DND-41 (cell line): ENCODE measurements around the gene ADCY2.

Experiments used
- ATAC-seq: fragments of 200-7000 bp; cut with Tn5 transposase; 3 replicates; pipeline ENCODE4 v1.9.1; 2021; ENCODE audit warnings: low read depth; ENCODE audit not compliant: insufficient read depth
- DNase-seq: peaks from one replicate; pipeline ENCODE4 v3.0.0-alpha.2; 2020
- H2AFZ ChIP-seq: 2 replicates; pipeline ENCODE4 v1.6.0; 2012; ENCODE audit warnings: low read depth, low read length
- H3K27ac ChIP-seq: 2 replicates; pipeline ENCODE4 v1.5.1; 2012; ENCODE audit warnings: low read length, inconsistent platforms
- H3K27me3 ChIP-seq: fragments of 200-600 bp; sonication (generic); 2 replicates; pipeline ENCODE4 v1.6.0; 2012; ENCODE audit warnings: low read length, mild to moderate bottlenecking, inconsistent platforms; ENCODE audit not compliant: insufficient read depth, poor library complexity
- H3K36me3 ChIP-seq: 2 replicates; pipeline ENCODE4 v1.5.1; 2012; ENCODE audit warnings: low read length, inconsistent platforms; ENCODE audit not compliant: insufficient read depth
- H3K4me1 ChIP-seq: 2 replicates; pipeline ENCODE4 v1.5.1; 2012; ENCODE audit warnings: mild to moderate bottlenecking, low read length; ENCODE audit not compliant: insufficient read depth
- H3K4me2 ChIP-seq: 2 replicates; pipeline ENCODE4 v1.6.0; 2012; ENCODE audit warnings: mild to moderate bottlenecking, moderate library complexity, low read length, inconsistent platforms; ENCODE audit not compliant: insufficient read depth
- H3K4me3 ChIP-seq, 2 experiments: fragments of 200-600 bp in 1 of 2; shearing (Covaris generic) in 1 of 2; 2 replicates each; pipeline ENCODE4 v1.5.1; 2012 to 2016; ENCODE audit warnings: inconsistent platforms in 2 of 2, low read length in 2 of 2, mild to moderate bottlenecking in 2 of 2, low read depth in 1 of 2, moderate library complexity in 1 of 2
- H3K79me2 ChIP-seq: 2 replicates; pipeline ENCODE4 v1.6.0; 2012; ENCODE audit warnings: low read length, inconsistent platforms; ENCODE audit not compliant: insufficient read depth
- H3K9ac ChIP-seq: 2 replicates; pipeline ENCODE4 v1.6.0; 2012; ENCODE audit warnings: low read depth, mild to moderate bottlenecking, inconsistent platforms, low read length, moderate library complexity
- H3K9me3 ChIP-seq: 2 replicates; pipeline ENCODE4 v1.5.1; 2012; ENCODE audit warnings: low read length, moderate library complexity, mild to moderate bottlenecking, inconsistent platforms; ENCODE audit not compliant: insufficient read depth, severe bottlenecking
- H4K20me1 ChIP-seq: 2 replicates; pipeline ENCODE4 v1.6.0; 2012; ENCODE audit warnings: low read length; ENCODE audit not compliant: insufficient read depth
- EZH2 ChIP-seq: IDR thresholded peaks from 3 replicates; pipeline ENCODE4 v1.6.1; 2012; ENCODE audit warnings: borderline replicate concordance, low read depth, mild to moderate bottlenecking, moderate library complexity, low read length, inconsistent platforms; ENCODE audit not compliant: severe bottlenecking
- TF ChIP-seq, protein P1 (sequence below): IDR thresholded peaks from 2 replicates; pipeline ENCODE4 v1.5.1; 2012; ENCODE audit warnings: borderline replicate concordance, low read length, moderate library complexity, mild to moderate bottlenecking; ENCODE audit not compliant: poor library complexity, severe bottlenecking; ENCODE audit errors: extremely low read depth

Gene ADCY2

DNA sequence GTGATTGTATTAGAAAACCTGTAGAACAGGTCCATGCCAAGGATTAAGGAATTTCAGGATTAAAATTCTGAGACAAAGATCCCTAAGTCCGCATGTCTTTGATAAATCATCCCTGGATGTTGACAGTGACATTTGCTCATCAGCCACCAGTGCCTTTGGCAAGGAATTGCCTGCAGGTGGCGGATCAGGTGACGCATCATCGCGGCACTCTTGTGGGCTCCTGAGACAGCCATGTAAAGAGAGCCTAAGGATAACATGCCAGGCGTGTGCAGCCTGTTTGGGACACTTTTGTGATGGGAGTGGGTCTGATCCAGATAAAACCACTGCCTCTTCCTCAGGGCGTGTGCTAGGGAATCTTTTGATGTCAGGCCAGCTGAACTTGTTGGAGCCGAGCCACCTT is 40.6 kb downstream of the ADCY2 start:
- Histone ChIP-seq H3K36me3 (no peaks in the 10 kb centered on the region), H3K4me2 (no peak overlapping the region), H3K27me3 (no peaks in the 10 kb centered on the region), H3K9ac (no peak overlapping the region), H3K4me1 (no peaks in the 10 kb centered on the region), H3K9me3 (no peaks in the 10 kb centered on the region), H4K20me1 (no peaks in the 10 kb centered on the region), H3K4me3 (no peak overlapping the region), H3K27ac (no peak overlapping the region), H3K79me2 (no peaks in the 10 kb centered on the region), H2AFZ (no peak overlapping the region)
- TF ChIP-seq, protein P1, sequence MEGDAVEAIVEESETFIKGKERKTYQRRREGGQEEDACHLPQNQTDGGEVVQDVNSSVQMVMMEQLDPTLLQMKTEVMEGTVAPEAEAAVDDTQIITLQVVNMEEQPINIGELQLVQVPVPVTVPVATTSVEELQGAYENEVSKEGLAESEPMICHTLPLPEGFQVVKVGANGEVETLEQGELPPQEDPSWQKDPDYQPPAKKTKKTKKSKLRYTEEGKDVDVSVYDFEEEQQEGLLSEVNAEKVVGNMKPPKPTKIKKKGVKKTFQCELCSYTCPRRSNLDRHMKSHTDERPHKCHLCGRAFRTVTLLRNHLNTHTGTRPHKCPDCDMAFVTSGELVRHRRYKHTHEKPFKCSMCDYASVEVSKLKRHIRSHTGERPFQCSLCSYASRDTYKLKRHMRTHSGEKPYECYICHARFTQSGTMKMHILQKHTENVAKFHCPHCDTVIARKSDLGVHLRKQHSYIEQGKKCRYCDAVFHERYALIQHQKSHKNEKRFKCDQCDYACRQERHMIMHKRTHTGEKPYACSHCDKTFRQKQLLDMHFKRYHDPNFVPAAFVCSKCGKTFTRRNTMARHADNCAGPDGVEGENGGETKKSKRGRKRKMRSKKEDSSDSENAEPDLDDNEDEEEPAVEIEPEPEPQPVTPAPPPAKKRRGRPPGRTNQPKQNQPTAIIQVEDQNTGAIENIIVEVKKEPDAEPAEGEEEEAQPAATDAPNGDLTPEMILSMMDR = no peak
- no peak for TF ChIP-seq EZH2
- ATAC-seq = no peak
- DNase-seq = no peak

DNA sequence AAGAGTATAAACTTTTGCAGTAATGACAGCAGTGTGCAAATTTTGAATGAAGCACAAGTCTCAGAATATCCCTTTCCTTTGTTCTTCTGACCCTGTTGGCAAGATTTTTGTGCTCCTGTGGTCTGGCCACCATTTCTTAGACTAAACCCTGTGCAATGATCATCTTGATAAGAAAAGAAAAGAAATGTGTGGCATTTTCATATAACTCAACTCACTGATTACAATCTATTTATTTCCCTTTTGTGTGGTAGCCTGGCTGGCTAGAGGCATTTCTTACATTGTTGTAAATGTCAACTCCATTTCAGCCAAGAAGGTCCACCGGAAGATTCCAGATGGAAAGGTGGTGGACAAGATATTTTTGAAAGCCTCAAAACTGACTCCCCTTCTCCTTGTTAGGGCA is 41.9 kb downstream of the ADCY2 start:
- no peaks in the 10 kb centered on the region for H4K20me1 ChIP-seq
- H3K4me3 ChIP-seq = no peak overlapping the region
- TF ChIP-seq, protein P1 = no peak
- no peak for TF ChIP-seq EZH2
- no peaks in the 10 kb centered on the region for H3K4me1 ChIP-seq
- no peaks in the 10 kb centered on the region for H3K79me2 ChIP-seq
- no peaks in the 10 kb centered on the region for H3K27me3 ChIP-seq
- H3K36me3 ChIP-seq = no peaks in the 10 kb centered on the region
- H3K27ac ChIP-seq = no peak overlapping the region
- no peak overlapping the region for H2AFZ ChIP-seq
- ATAC-seq = no peak
- H3K9me3 ChIP-seq = no peaks in the 10 kb centered on the region
- no peak overlapping the region for H3K4me2 ChIP-seq
- H3K9ac ChIP-seq = no peak overlapping the region
- no peak for DNase-seq

DNA sequence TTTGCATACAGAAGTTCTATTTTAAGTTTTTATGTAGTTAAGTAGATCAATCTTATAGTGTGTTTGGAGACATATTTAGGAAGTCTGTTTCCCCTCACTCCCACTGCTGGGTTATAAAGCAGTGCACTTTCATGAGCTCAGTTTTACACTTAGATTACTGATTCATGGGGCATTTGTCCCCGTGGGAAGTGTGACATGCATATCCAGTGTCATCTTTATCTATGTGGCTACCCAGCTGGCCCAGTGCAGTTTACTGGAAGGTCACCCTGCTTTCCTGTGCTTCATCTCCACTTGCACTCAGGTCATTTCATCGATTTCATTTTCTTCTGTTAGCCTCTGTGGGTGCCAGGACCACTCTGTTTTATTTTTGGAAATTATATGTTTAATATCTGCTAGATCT is 49.1 kb downstream of the ADCY2 start:
- Histone ChIP-seq H3K9ac (no peak overlapping the region), H3K4me2 (no peak overlapping the region), H3K79me2 (no peaks in the 10 kb centered on the region), H3K4me3 (no peak overlapping the region), H3K4me1 (no peaks in the 10 kb centered on the region), H2AFZ (no peak overlapping the region), H3K36me3 (no peaks in the 10 kb centered on the region), H3K27me3 (no peaks in the 10 kb centered on the region), H3K9me3 (no peaks in the 10 kb centered on the region), H3K27ac (no peak overlapping the region), H4K20me1 (no peaks in the 10 kb centered on the region)
- TF ChIP-seq, protein P1 = no peak
- no peak for TF ChIP-seq EZH2
- ATAC-seq (no peak), DNase-seq (no peak)

DNA sequence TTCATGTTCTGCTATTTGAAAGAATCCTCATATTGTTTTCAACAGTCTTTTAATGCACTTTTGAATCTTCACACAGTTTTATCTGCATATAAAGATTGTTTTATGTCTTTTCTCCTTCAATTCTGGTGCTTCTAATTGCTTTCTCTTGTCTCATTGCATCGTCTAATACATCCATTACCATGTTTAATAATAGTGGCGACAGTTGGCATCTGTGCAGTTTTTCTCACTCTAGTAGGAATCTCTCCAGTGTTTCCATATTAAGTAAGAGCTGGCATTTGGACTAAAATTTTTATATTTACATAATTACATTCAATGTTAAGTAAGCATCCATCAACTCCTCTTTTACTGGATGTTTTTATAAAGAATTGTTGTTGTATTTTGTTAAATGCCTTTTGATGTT is 49.9 kb downstream of the ADCY2 start:
- H3K36me3 ChIP-seq = no peaks in the 10 kb centered on the region
- H3K4me3 ChIP-seq = no peak overlapping the region
- no peaks in the 10 kb centered on the region for H3K9me3 ChIP-seq
- H3K27ac ChIP-seq = no peak overlapping the region
- H3K4me1 ChIP-seq = no peaks in the 10 kb centered on the region
- ATAC-seq (no peak), DNase-seq (no peak)
- no peaks in the 10 kb centered on the region for H3K27me3 ChIP-seq
- H3K79me2 ChIP-seq = no peaks in the 10 kb centered on the region
- H3K9ac ChIP-seq = no peak overlapping the region
- no peak overlapping the region for H3K4me2 ChIP-seq
- TF ChIP-seq, protein P1 = no peak
- no peak for TF ChIP-seq EZH2
- no peaks in the 10 kb centered on the region for H4K20me1 ChIP-seq
- no peak overlapping the region for H2AFZ ChIP-seq
